ENCODE results near the gene DCTD.

DCTD gene

GRCh38 chr4:182897601-182898478 lies 19.3 kb downstream of the DCTD start:
- DNase-seq, result no peak
- in situ Hi-C loops (cut with HindIII; ENCODE audit: low pct_ligation_motif_present, low pct_unique_long_range_greater_than_20kb, low sequenced_read_pairs), result no loop called here

- DNase-seq, result no peak
- in situ Hi-C loops (cut with HindIII; ENCODE audit: low pct_ligation_motif_present, low pct_unique_long_range_greater_than_20kb, low sequenced_read_pairs), result no loop called here
Measured at GRCh38 chr4:182896421-182896820, 20.8 kb downstream of the DCTD start.

GRCh38 chr4:182895791-182896292 lies 21.3 kb downstream of the DCTD start:
- in situ Hi-C loops (cut with HindIII; ENCODE audit: low pct_ligation_motif_present, low pct_unique_long_range_greater_than_20kb, low sequenced_read_pairs), result no loop called here
- DNase-seq, result no peak

GRCh38 chr4:182894681-182895275 lies 22.4 kb downstream of the DCTD start:
- no peak for DNase-seq
- in situ Hi-C loops (cut with HindIII; ENCODE audit: low pct_ligation_motif_present, low pct_unique_long_range_greater_than_20kb, low sequenced_read_pairs), result no loop called here

- no peak for DNase-seq
- in situ Hi-C loops (cut with HindIII; ENCODE audit: low pct_ligation_motif_present, low pct_unique_long_range_greater_than_20kb, low sequenced_read_pairs), result no loop called here
Measured at GRCh38 chr4:182893474-182894080, 23.6 kb downstream of the DCTD start.

- in situ Hi-C loops (cut with HindIII; ENCODE audit: low pct_ligation_motif_present, low pct_unique_long_range_greater_than_20kb, low sequenced_read_pairs), result no loop called here
- no peak for DNase-seq
Measured at GRCh38 chr4:182893047-182893446, 24.1 kb downstream of the DCTD start.

- DNase-seq, result no peak
Measured at GRCh38 chr4:182890202-182890601, 27.0 kb downstream of the DCTD start.

GRCh38 chr4:182888891-182889290 lies 28.3 kb downstream of the DCTD start:
- DNase-seq, result no peak
- in situ Hi-C loops (cut with HindIII; ENCODE audit: low pct_ligation_motif_present, low pct_unique_long_range_greater_than_20kb, low sequenced_read_pairs), result no loop called here

More at GRCh38 chr4:182890202-182890601, 27.0 kb downstream of the DCTD start:
- in situ Hi-C loops (cut with HindIII; ENCODE audit: low pct_ligation_motif_present, low pct_unique_long_range_greater_than_20kb, low sequenced_read_pairs), result no loop called here

- in situ Hi-C loops (cut with HindIII; ENCODE audit: low pct_ligation_motif_present, low pct_unique_long_range_greater_than_20kb, low sequenced_read_pairs), result no loop called here
- DNase-seq, result no peak
Measured at GRCh38 chr4:182886768-182887167, 30.4 kb downstream of the DCTD start.

GRCh38 chr4:182886205-182886604 lies 31.0 kb downstream of the DCTD start:
- no peak for DNase-seq
- in situ Hi-C loops (cut with HindIII; ENCODE audit: low pct_ligation_motif_present, low pct_unique_long_range_greater_than_20kb, low sequenced_read_pairs), result no loop called here

- no peak for DNase-seq
- in situ Hi-C loops (cut with HindIII; ENCODE audit: low pct_ligation_motif_present, low pct_unique_long_range_greater_than_20kb, low sequenced_read_pairs), result no loop called here
Measured at GRCh38 chr4:182885738-182886077, 31.5 kb downstream of the DCTD start.

- no peak for DNase-seq
- in situ Hi-C loops (cut with HindIII; ENCODE audit: low pct_ligation_motif_present, low pct_unique_long_range_greater_than_20kb, low sequenced_read_pairs), result no loop called here
Measured at GRCh38 chr4:182885022-182885737, 32.0 kb downstream of the DCTD start.

GRCh38 chr4:182884040-182884439 lies 33.1 kb downstream of the DCTD start:
- in situ Hi-C loops (cut with HindIII; ENCODE audit: low pct_ligation_motif_present, low pct_unique_long_range_greater_than_20kb, low sequenced_read_pairs), result no loop called here
- DNase-seq, result no peak

GRCh38 chr4:182883351-182883750 lies 33.8 kb downstream of the DCTD start:
- in situ Hi-C loops (cut with HindIII; ENCODE audit: low pct_ligation_motif_present, low pct_unique_long_range_greater_than_20kb, low sequenced_read_pairs), result no loop called here
- no peak for DNase-seq

GRCh38 chr4:182881914-182882313 lies 35.3 kb downstream of the DCTD start:
- DNase-seq, result no peak
- in situ Hi-C loops (cut with HindIII; ENCODE audit: low pct_ligation_motif_present, low pct_unique_long_range_greater_than_20kb, low sequenced_read_pairs), result no loop called here

- DNase-seq, result no peak
- in situ Hi-C loops (cut with HindIII; ENCODE audit: low pct_ligation_motif_present, low pct_unique_long_range_greater_than_20kb, low sequenced_read_pairs), result no loop called here
Measured at GRCh38 chr4:182880387-182881356, 36.5 kb downstream of the DCTD start.

- in situ Hi-C loops (cut with HindIII; ENCODE audit: low pct_ligation_motif_present, low pct_unique_long_range_greater_than_20kb, low sequenced_read_pairs), result no loop called here
- DNase-seq, result no peak
Measured at GRCh38 chr4:182879913-182880312, 37.3 kb downstream of the DCTD start.

All from ACHN (cell line).